ENCODE measurements around the gene TSGA10IP.
A peak's percentile ranks its signal among the peaks of the same experiment; 100 is the strongest.

Gene TSGA10IP

DNA sequence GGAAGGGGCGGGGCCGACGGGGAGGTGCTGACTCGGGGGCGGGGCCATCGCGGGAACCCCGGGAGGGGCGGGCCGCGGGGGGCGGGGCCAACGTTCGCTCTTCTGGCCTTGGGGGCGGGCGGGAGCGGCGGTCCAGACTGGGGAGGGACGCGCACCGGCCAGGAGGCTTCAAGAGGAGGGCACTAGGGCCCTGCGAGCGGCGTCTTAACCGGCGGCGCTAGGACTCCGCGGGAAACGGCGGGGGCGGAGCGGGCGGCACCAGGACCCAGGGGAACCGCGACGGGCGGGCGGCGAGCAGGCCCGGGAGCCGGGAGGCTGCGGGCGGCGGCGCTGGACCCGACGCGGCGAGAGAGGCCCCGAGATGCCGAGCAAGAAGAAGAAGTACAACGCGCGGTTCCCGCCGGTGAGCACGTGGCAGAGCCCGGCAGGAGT, 26.1 kb upstream of the TSGA10IP start, which contains the start of gene DRAP1:
DRAP1 (plus strand) TSS at position 286 of the 432 bp plus-strand sequence; CDS start at position 362, 76 bp downstream.
- DNase-seq: peak; percentile 100
- peak within 1 kb of the TSS; percentile 88 for H3K4me3 Mint-ChIP-seq
- H3K36me3 Mint-ChIP-seq (ENCODE audit: low read depth): peaks cover 26% of the 10 kb centered on the region
- no peaks in the 10 kb centered on the region for H3K27me3 Mint-ChIP-seq (ENCODE audit: low read depth, poor library complexity)
- H3K27ac Mint-ChIP-seq: no peak within 1 kb of the TSS
- no peaks in the 10 kb centered on the region for H3K9me3 Mint-ChIP-seq
- H3K4me1 Mint-ChIP-seq: peaks cover 31% of the 10 kb centered on the region
- no peak for TF ChIP-seq CTCF (IDR thresholded peaks at IDR 0.05)

- Mint-ChIP-seq H3K9me3 (no peaks in the 10 kb centered on the region), H3K36me3 (ENCODE audit: low read depth) (peaks cover 26% of the 10 kb centered on the region), H3K27me3 (ENCODE audit: low read depth, poor library complexity) (no peaks in the 10 kb centered on the region), H3K27ac (no peak overlapping the region), H3K4me1 (peaks cover 28% of the 10 kb centered on the region), H3K4me3 (peak overlapping the region; percentile 88)
- DNase-seq: peak; percentile 68
- TF ChIP-seq CTCF (IDR thresholded peaks at IDR 0.05): no peak
Measured at GRCh38 chr11:65919573-65920371, 25.5 kb upstream of the TSGA10IP start.

DNA sequence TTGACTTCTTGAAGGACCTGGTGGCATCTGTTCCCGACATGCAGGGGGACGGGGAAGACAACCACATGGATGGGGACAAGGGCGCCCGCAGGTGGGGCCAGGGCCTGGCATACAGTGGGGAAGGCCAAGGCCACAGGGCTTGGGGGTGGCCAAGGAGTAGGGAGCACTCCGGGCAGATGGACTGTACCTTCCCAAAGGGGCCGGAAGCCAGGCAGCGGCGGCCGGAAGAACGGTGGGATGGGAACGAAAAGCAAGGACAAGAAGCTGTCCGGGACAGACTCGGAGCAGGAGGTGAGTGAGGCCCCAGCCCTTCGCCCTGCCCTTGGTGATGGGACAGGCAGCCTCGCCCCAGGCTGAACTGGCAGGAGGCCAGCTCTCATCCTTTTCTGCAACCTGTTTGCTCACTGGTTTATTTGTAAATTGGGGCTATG, 24.9 kb upstream of the TSGA10IP start:
- H3K36me3 Mint-ChIP-seq (ENCODE audit: low read depth): peaks cover 26% of the 10 kb centered on the region
- DNase-seq: no peak
- H3K4me1 Mint-ChIP-seq: peaks cover 22% of the 10 kb centered on the region
- no peaks in the 10 kb centered on the region for H3K27me3 Mint-ChIP-seq (ENCODE audit: low read depth, poor library complexity)
- peak overlapping the region; percentile 88 for H3K4me3 Mint-ChIP-seq
- TF ChIP-seq CTCF (IDR thresholded peaks at IDR 0.05): no peak
- H3K27ac Mint-ChIP-seq: no peak overlapping the region
- no peaks in the 10 kb centered on the region for H3K9me3 Mint-ChIP-seq

GRCh38 chr11:65921033-65921555, 24.2 kb upstream of the TSGA10IP start:
- no peak for TF ChIP-seq CTCF (IDR thresholded peaks at IDR 0.05)
- H3K4me1 Mint-ChIP-seq: peaks cover 21% of the 10 kb centered on the region
- H3K9me3 Mint-ChIP-seq: no peaks in the 10 kb centered on the region
- peaks cover 26% of the 10 kb centered on the region for H3K36me3 Mint-ChIP-seq (ENCODE audit: low read depth)
- no peak for DNase-seq
- H3K27me3 Mint-ChIP-seq (ENCODE audit: low read depth, poor library complexity): no peaks in the 10 kb centered on the region
- H3K4me3 Mint-ChIP-seq: no peak overlapping the region
- no peak overlapping the region for H3K27ac Mint-ChIP-seq

- H3K4me3 Mint-ChIP-seq: no peak overlapping the region
- no peak for TF ChIP-seq CTCF (IDR thresholded peaks at IDR 0.05)
- H3K36me3 Mint-ChIP-seq (ENCODE audit: low read depth): peaks cover 23% of the 10 kb centered on the region
Measured at GRCh38 chr11:65921876-65922275, 23.4 kb upstream of the TSGA10IP start.

More at GRCh38 chr11:65921876-65922275, 23.4 kb upstream of the TSGA10IP start:
- H3K27me3 Mint-ChIP-seq (ENCODE audit: low read depth, poor library complexity): no peaks in the 10 kb centered on the region
- H3K4me1 Mint-ChIP-seq: peaks cover 14% of the 10 kb centered on the region
- H3K27ac Mint-ChIP-seq: no peak overlapping the region
- H3K9me3 Mint-ChIP-seq: no peaks in the 10 kb centered on the region
- no peak for DNase-seq

Measured in nephron progenitor cell (in vitro differentiated cells).